Measurements from ENCODE around the gene PNMA6A.
"Not testable (repeated sequence)": the region's sequence is repeated elsewhere in the genome, so short reads cannot be mapped to it uniquely, and the experiment has no call there.

GRCh38 chrX:153073331-153073730 lies 1.1 kb downstream of the PNMA6A start:
- TF ChIP-seq CTCF (IDR thresholded peaks at IDR 0.05 in 8 of 11, conservative IDR thresholded peaks at IDR 0.05 in 3 of 11); POLR2A (IDR thresholded peaks at IDR 0.05): not testable (repeated sequence)

Measured in spleen (tissue), 7 donors.